OCI-LY3 (cell line): ENCODE measurements around the gene NID1.

ENCODE experiments used
- EZH2phosphoT487 ChIP-seq: fragments of 200-600 bp; shearing (Covaris generic); IDR thresholded peaks from 2 replicates; pipeline ENCODE4 v1.6.1; 2018; ENCODE audit warnings: antibody characterized with exemption, mixed run types, low read depth
- TF ChIP-seq, protein P1 (sequence below): fragments of 200-600, 300-600 bp; sonication (generic); IDR thresholded peaks from 2 replicates; pipeline ENCODE4 v1.5.1; 2014; ENCODE audit warnings: antibody characterized with exemption, low read length, low read depth

DNA sequence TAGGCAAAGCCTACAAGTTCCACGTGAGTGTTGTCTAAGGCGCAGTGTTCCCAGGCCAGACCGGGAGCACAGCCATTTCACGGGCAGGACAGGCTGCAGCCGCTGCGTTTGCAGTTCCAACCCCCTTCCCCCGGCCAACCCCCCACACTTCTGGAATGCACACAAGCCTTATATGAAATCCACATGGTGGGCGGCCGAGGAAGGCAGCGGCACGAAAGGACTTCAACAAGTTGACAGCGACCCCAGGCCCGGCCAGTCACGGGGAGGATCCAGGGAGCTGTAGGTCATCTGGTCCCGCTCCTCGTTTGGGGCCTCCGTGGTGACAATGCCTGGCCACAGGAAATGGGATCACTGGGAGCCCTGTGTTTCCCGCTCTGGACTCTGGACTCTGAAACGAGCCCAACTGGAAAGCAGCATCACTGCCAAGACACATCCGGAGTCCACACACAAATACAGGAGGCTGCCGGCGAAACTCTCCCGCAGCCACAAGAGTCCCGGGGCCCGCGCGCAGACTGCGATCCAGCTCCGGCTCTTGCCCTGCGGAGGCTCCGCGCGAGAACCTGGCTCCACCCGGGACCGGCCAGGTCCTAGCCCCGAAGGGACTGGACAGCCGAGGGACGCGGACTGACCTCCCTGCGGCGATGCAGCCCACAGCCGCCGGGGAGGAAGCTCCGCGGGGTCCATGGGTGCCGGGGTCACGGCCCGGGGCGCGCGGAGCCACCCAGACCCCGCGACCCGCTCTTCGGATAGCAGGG, 794 bp downstream of the NID1 start:
- TF ChIP-seq, protein P1, sequence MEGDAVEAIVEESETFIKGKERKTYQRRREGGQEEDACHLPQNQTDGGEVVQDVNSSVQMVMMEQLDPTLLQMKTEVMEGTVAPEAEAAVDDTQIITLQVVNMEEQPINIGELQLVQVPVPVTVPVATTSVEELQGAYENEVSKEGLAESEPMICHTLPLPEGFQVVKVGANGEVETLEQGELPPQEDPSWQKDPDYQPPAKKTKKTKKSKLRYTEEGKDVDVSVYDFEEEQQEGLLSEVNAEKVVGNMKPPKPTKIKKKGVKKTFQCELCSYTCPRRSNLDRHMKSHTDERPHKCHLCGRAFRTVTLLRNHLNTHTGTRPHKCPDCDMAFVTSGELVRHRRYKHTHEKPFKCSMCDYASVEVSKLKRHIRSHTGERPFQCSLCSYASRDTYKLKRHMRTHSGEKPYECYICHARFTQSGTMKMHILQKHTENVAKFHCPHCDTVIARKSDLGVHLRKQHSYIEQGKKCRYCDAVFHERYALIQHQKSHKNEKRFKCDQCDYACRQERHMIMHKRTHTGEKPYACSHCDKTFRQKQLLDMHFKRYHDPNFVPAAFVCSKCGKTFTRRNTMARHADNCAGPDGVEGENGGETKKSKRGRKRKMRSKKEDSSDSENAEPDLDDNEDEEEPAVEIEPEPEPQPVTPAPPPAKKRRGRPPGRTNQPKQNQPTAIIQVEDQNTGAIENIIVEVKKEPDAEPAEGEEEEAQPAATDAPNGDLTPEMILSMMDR: no peak
- no peak for TF ChIP-seq EZH2phosphoT487
